ENCODE data around the gene GUCA1C.
A peak's percentile ranks its signal among the peaks of the same experiment; 100 is the strongest.

The GUCA1C gene

DNA sequence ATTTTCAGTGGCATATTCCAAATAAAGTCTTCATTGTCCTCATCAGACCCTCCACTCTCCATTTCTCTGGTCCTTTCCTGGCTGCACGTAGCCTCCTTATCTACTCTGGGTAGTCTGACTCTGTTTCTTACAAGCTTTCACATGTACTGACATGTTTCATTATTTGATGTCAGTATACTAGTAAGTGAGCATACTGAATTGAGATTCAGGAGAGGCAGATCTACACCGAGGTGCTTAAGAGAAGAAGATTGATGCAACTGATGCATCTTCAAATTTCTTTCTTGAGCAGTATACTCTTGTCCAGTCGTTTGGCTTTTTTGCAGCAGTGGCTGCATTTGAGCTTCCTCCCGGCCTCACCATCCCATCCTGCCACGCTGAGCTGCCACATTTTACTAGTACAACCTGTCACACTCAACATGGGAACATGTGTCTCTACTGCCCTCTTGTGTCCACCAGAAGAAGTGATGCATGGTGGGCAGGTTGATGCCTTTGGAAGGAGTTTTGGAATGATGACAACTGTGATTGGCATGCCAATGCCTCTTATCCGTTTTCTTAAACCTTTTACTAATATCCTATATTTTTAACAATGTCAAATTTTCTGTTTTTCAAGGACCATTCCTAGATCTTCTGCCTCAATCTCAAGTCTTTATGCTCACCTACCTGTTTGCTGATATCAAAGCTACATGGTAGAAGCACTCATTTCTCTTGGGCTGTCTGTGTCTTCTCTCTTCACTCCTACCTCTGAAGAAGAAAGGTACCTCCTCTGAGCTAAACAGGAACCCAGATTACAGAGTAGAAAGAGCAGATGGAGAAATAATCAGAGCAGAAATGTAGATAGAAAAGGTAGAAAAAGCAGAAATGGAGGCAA is 38.7 kb downstream of the GUCA1C start:
- DNase-seq (ENCODE audit: low read depth) = peak; percentile 83
- TF ChIP-seq, protein P1, sequence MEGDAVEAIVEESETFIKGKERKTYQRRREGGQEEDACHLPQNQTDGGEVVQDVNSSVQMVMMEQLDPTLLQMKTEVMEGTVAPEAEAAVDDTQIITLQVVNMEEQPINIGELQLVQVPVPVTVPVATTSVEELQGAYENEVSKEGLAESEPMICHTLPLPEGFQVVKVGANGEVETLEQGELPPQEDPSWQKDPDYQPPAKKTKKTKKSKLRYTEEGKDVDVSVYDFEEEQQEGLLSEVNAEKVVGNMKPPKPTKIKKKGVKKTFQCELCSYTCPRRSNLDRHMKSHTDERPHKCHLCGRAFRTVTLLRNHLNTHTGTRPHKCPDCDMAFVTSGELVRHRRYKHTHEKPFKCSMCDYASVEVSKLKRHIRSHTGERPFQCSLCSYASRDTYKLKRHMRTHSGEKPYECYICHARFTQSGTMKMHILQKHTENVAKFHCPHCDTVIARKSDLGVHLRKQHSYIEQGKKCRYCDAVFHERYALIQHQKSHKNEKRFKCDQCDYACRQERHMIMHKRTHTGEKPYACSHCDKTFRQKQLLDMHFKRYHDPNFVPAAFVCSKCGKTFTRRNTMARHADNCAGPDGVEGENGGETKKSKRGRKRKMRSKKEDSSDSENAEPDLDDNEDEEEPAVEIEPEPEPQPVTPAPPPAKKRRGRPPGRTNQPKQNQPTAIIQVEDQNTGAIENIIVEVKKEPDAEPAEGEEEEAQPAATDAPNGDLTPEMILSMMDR (conservative IDR thresholded peaks at IDR 0.05; ENCODE audit: low read depth, low read length) = peak; percentile 95
- no peak overlapping the region for H3K4me3 ChIP-seq (ENCODE audit: low read depth, low read length)

DNA sequence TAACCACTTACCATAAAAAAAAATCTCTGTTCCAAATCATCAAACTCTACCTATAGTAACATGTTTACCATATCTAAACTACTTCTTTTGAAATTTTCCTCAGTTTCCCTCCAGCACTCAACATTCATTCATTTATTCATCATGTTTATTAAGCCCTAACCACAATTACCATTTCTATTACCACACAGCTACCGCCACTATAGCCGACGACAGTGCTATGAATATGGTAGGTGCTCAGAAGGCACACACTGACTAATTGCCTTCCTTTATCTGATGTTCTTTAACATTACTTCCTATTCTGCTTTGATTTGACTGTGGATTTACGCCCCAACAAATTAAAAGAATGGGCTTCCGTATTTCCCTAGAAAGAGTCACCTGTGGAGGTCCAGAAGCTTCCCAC is 43.9 kb downstream of the GUCA1C start:
- TF ChIP-seq, protein P1 (conservative IDR thresholded peaks at IDR 0.05; ENCODE audit: low read depth, low read length) = no peak
- DNase-seq (ENCODE audit: low read depth) = no peak
- H3K4me3 ChIP-seq (ENCODE audit: low read depth, low read length) = no peak overlapping the region

DNA sequence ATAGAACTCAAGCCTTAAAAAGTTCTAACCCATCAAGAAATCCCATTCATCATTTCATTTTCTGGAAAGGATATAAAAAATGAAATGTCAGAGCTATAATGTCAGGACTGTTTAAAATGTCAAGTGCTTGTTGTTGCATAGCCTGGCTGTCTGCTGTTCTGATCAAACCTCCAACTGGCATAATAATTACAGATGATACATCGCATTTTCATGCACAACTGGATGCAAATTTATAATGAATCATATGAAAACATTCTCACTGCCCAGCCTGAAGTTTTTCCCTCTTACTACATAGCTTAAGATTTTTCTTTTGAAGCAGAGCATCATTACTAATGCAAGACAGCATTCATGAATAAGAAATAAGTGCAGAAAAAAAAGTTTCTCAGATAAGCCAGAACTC is 46.5 kb downstream of the GUCA1C start:
- TF ChIP-seq, protein P1 (conservative IDR thresholded peaks at IDR 0.05; ENCODE audit: low read depth, low read length) = no peak
- no peak for DNase-seq (ENCODE audit: low read depth)
- no peak overlapping the region for H3K4me3 ChIP-seq (ENCODE audit: low read depth, low read length)

DNA sequence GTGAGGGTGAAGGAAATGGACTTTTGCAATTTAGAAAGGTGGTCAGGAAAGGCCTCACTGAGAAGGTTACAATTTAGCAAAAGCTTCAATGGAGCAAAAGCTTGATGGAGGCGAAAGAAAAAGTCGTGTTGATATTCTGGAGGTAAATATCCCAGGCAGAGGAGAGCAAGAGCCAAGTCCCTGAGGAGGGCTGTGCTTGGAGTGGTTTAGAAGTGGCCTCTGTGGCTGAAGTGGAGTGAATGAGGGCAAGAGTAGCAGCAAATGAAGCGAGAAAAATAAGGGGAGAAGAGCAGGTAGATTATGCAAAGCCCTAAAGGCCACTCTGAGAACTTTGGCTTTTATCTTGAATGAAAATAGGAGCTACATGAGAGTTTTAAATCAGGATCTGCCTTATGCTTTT is 54.1 kb downstream of the GUCA1C start:
- no peak overlapping the region for H3K4me3 ChIP-seq (ENCODE audit: low read depth, low read length)
- DNase-seq (ENCODE audit: low read depth) = no peak
- TF ChIP-seq, protein P1 (conservative IDR thresholded peaks at IDR 0.05; ENCODE audit: low read depth, low read length) = no peak

DNA sequence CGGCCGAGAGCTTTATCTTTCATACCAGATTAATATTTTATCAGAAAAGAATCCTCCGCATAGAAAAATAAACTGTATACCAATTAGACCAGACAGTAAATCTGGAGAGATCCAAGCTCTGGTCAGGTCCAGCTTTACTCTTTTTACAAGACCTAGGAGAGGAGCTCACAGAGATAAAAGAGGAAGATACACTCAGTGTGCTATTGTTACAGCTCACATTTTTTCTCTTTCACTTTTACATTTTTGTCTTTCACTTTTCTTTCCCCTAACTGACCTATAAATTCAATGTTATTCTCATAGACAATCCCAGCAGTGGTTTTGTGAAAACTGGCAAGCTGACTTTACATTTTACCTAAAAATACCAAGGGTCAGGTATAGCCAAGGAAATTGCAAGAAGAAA is 55.8 kb downstream of the GUCA1C start:
- no peak for DNase-seq (ENCODE audit: low read depth)
- TF ChIP-seq, protein P1 (conservative IDR thresholded peaks at IDR 0.05; ENCODE audit: low read depth, low read length) = no peak
- H3K4me3 ChIP-seq (ENCODE audit: low read depth, low read length) = no peak overlapping the region

DNA sequence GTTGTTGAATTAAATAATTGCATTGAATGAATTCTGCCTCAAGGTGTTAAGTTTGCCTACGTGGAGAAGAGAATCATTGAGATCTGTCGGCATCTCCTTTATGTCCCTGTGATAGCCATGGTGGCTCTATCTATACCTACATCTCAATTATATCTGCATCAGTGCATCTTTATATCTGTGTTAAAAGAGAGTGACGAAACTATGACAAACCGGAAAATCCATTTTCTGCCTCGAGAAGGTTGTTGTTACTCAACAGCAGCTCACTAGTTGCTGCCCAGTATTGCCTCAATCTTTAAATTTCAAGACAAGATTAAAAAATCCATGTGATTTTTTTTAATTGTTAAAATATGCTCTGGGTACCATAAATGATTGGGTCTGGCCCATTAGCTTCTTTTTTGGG is 58.7 kb downstream of the GUCA1C start:
- DNase-seq (ENCODE audit: low read depth) = no peak
- TF ChIP-seq, protein P1 (conservative IDR thresholded peaks at IDR 0.05; ENCODE audit: low read depth, low read length) = no peak
- no peak overlapping the region for H3K4me3 ChIP-seq (ENCODE audit: low read depth, low read length)

DNA sequence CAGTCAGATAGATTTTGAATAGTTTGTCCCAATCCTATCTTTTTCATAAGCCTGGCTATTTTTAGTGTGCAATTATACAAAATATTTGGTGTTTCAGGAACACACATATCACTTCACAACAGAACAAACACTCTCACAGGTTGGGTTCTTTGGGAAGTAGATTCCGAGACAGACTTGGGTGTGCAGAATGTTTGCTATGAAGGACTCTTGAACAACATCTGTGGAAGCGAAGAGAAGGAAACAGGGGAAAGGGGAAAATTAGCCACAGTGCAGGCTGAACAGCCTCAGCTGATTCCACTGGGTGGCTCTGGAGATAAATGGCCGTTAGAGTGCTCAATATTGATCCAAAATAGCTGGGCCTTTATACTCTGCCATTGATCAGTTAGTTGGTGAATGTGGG is 61.8 kb downstream of the GUCA1C start:
- H3K4me3 ChIP-seq (ENCODE audit: low read depth, low read length) = no peak overlapping the region
- TF ChIP-seq, protein P1 (conservative IDR thresholded peaks at IDR 0.05; ENCODE audit: low read depth, low read length) = no peak
- DNase-seq (ENCODE audit: low read depth) = no peak

Data from choroid plexus epithelial cell (primary cell).